Neural progenitor cell (in vitro differentiated cells): ENCODE data around the gene DNAJC8. TPM values are rescaled to one million over a fixed set of nuclear protein-coding genes. Genes with fewer than 3 reads are reported as not detected.
A peak's percentile ranks its signal among the peaks of the same experiment; 100 is the strongest.

Experiments used
- DNase-seq: peaks from one replicate; pipeline ENCODE4 v3.0.0-alpha.2; 2016; ENCODE audit warnings: low spot score
- H2AFZ ChIP-seq: fragments of 200-600 bp; sonication (generic); replicated peaks from 2 replicates; pipeline ENCODE4 v1.6.1; 2016; ENCODE audit warnings: antibody characterized with exemption
- H3F3A ChIP-seq: fragments of 200-600 bp; sonication (generic); 2 replicates; pipeline ENCODE4 v1.6.1; 2016; ENCODE audit warnings: antibody characterized with exemption, low read depth
- H3K27ac ChIP-seq: fragments of 200-600 bp; sonication (generic); 2 replicates; pipeline ENCODE4 v1.5.1; 2016; ENCODE audit warnings: mild to moderate bottlenecking
- H3K27me3 ChIP-seq: fragments of 200-600 bp; sonication (generic); 2 replicates; pipeline ENCODE4 v1.6.1; 2016; ENCODE audit warnings: mild to moderate bottlenecking, moderate library complexity
- H3K36me3 ChIP-seq: fragments of 200-600 bp; sonication (generic); 2 replicates; pipeline ENCODE4 v1.5.1; 2016
- H3K4me1 ChIP-seq: fragments of 200-600 bp; sonication (generic); 2 replicates; pipeline ENCODE4 v1.6.1; 2016; ENCODE audit warnings: mixed run types
- H3K4me2 ChIP-seq: fragments of 200-600 bp; sonication (generic); 2 replicates; pipeline ENCODE4 v1.6.1; 2016
- H3K4me3 ChIP-seq: fragments of 200-600 bp; sonication (generic); 2 replicates; pipeline ENCODE4 v1.5.1; 2016
- H3K79me2 ChIP-seq: fragments of 200-600 bp; sonication (generic); 2 replicates; pipeline ENCODE4 v1.6.1; 2016; ENCODE audit warnings: low read depth
- H3K9ac ChIP-seq: fragments of 200-600 bp; sonication (generic); 2 replicates; pipeline ENCODE4 v1.6.1; 2016
- H3K9me3 ChIP-seq: fragments of 200-600 bp; sonication (generic); 2 replicates; pipeline ENCODE4 v1.5.1; 2016; ENCODE audit warnings: low read depth
- H4K20me1 ChIP-seq: fragments of 200-600 bp; sonication (generic); 2 replicates; pipeline ENCODE4 v1.6.1; 2016; ENCODE audit warnings: low read depth
- H3K27ac Mint-ChIP-seq: 3 replicates; pipeline ENCODE4 v1.8.0; 2021; ENCODE audit warnings: mixed read lengths
- H3K27me3 Mint-ChIP-seq: 2 replicates; pipeline ENCODE4 v1.8.0; 2022; ENCODE audit warnings: low read depth, mild to moderate bottlenecking, inconsistent platforms, moderate library complexity, mixed read lengths; ENCODE audit not compliant: insufficient read depth
- H3K36me3 Mint-ChIP-seq: 3 replicates; pipeline ENCODE4 v1.8.0; 2021; ENCODE audit warnings: mixed read lengths
- H3K4me1 Mint-ChIP-seq: 3 replicates; pipeline ENCODE4 v1.8.0; 2021; ENCODE audit warnings: mixed read lengths
- H3K4me3 Mint-ChIP-seq: 3 replicates; pipeline ENCODE4 v1.8.0; 2021; ENCODE audit warnings: mild to moderate bottlenecking, moderate library complexity, mixed read lengths
- H3K9me3 Mint-ChIP-seq: 3 replicates; pipeline ENCODE4 v1.8.0; 2020; ENCODE audit warnings: mixed read lengths
- EZH2 ChIP-seq: fragments of 200-600 bp; sonication (generic); IDR thresholded peaks from 2 replicates; pipeline ENCODE4 v1.6.1; 2017; ENCODE audit warnings: antibody characterized with exemption, mild to moderate bottlenecking, moderate library complexity
- EZH2phosphoT487 ChIP-seq: fragments of 200-600 bp; sonication (generic); IDR thresholded peaks from 2 replicates; pipeline ENCODE4 v1.6.1; 2017; ENCODE audit warnings: antibody characterized with exemption
- total RNA-seq: library from RNA; depleted of rRNA; stranded (reverse); fragments of >200 nt; gene quantifications from 2 replicates; pipeline ENCODE4 v1.2.3, GENCODE V29; 2015; ENCODE audit warnings: low replicate concordance
- TF ChIP-seq, protein P1 (sequence below): fragments of 200-600 bp; sonication (generic); IDR thresholded peaks from 2 replicates; pipeline ENCODE4 v1.5.1; 2017; ENCODE audit warnings: antibody characterized with exemption, mild to moderate bottlenecking

The DNAJC8 gene
- total RNA-seq, 1 donor from 2014 or later: 117 TPM

DNA sequence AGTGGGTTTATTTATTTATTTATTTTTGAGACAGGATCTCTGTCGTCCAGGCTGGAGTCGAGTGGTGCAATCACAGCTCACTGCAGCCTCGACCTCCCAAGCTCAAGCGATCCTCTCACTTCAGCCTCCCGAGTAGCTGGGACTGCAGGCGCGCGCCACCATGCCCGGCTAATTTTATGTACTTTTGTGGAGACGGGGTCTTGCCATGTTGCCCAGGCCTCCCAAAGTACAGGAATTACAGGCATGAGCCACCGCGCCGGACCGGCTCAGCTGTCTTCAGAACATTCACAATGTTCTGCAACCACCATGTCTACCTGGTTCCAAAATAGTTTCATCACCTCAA, 406 bp upstream of the DNAJC8 start:
- H3K9ac ChIP-seq: no peak overlapping the region
- Mint-ChIP-seq H3K27me3 (peaks cover 4% of the 10 kb centered on the region), H3K4me3 (peak overlapping the region; percentile 100), H3K36me3 (peaks cover 5% of the 10 kb centered on the region), H3K4me1 (peaks cover 11% of the 10 kb centered on the region), H3K9me3 (no peaks in the 10 kb centered on the region), H3K27ac (no peak overlapping the region)
- H3K9me3 ChIP-seq: no peaks in the 10 kb centered on the region
- H3F3A ChIP-seq: peaks cover 3% of the 10 kb centered on the region
- peaks cover 64% of the 10 kb centered on the region for H3K79me2 ChIP-seq
- H3K27ac ChIP-seq: no peak overlapping the region
- TF ChIP-seq EZH2phosphoT487 (no peak), EZH2 (no peak)
- TF ChIP-seq, protein P1, sequence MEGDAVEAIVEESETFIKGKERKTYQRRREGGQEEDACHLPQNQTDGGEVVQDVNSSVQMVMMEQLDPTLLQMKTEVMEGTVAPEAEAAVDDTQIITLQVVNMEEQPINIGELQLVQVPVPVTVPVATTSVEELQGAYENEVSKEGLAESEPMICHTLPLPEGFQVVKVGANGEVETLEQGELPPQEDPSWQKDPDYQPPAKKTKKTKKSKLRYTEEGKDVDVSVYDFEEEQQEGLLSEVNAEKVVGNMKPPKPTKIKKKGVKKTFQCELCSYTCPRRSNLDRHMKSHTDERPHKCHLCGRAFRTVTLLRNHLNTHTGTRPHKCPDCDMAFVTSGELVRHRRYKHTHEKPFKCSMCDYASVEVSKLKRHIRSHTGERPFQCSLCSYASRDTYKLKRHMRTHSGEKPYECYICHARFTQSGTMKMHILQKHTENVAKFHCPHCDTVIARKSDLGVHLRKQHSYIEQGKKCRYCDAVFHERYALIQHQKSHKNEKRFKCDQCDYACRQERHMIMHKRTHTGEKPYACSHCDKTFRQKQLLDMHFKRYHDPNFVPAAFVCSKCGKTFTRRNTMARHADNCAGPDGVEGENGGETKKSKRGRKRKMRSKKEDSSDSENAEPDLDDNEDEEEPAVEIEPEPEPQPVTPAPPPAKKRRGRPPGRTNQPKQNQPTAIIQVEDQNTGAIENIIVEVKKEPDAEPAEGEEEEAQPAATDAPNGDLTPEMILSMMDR: no peak
- no peaks in the 10 kb centered on the region for H3K27me3 ChIP-seq
- H2AFZ ChIP-seq: peak overlapping the region; percentile 98
- peaks cover 7% of the 10 kb centered on the region for H3K4me1 ChIP-seq
- no peak for DNase-seq
- H4K20me1 ChIP-seq: peaks cover 8% of the 10 kb centered on the region
- H3K4me2 ChIP-seq: peak overlapping the region; percentile 95
- H3K36me3 ChIP-seq: peaks cover 10% of the 10 kb centered on the region
- peak overlapping the region; percentile 91 for H3K4me3 ChIP-seq

DNA sequence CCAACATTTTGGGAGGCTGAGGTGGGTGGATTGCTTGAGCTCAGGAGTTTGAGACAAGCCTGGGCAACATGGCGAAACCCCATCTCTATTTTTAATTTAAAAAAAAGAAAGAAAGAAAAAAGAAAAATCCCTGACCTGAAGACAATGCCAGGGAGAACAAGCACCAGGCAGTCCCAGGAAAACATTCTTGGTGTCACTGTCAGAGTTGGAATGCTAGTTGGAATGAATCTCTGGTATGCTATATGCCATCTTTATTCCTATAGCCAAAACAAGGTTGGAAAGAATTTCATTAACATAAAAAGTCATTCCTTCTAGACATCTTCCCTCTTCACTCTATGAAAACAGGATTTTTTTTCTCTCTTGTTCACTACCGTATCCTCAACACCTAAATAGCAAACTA, 2.8 kb downstream of the DNAJC8 start:
- Histone ChIP-seq H3K36me3 (peaks cover 17% of the 10 kb centered on the region), H4K20me1 (no peaks in the 10 kb centered on the region), H3F3A (peaks cover 3% of the 10 kb centered on the region), H3K4me2 (no peak overlapping the region), H3K4me3 (no peak overlapping the region), H3K79me2 (peaks cover 48% of the 10 kb centered on the region), H3K9ac (no peak overlapping the region), H3K4me1 (no peaks in the 10 kb centered on the region), H3K27ac (no peak overlapping the region), H2AFZ (no peak overlapping the region), H3K9me3 (no peaks in the 10 kb centered on the region), H3K27me3 (no peaks in the 10 kb centered on the region)
- Mint-ChIP-seq H3K27me3 (peaks cover 4% of the 10 kb centered on the region), H3K4me1 (peaks cover 11% of the 10 kb centered on the region), H3K27ac (no peak overlapping the region), H3K4me3 (no peak overlapping the region), H3K9me3 (no peaks in the 10 kb centered on the region), H3K36me3 (peaks cover 13% of the 10 kb centered on the region)
- TF ChIP-seq EZH2phosphoT487 (no peak), EZH2 (no peak)
- TF ChIP-seq, protein P1: no peak
- DNase-seq: no peak

DNA sequence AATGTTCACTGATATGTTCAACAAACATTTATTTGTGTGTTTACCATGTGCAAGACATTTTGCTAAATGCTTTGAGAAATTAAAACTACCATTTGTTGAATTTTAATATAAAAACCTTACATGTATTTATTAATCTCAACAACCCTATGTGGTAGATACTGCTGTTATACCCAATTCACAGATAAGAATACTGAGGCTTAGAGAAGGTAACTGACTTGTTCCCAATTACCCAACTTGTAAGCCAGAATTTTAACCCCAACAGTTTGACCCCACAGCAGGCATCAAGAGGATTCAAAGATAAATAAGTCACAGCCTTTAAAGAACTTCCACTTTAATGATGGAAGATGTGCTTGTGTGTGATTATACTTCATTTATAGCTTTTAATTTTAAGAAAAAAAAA, 3.7 kb downstream of the DNAJC8 start:
- Histone ChIP-seq H3F3A (peaks cover under 1% of the 10 kb centered on the region), H3K36me3 (peaks cover 17% of the 10 kb centered on the region), H3K4me1 (no peaks in the 10 kb centered on the region), H3K9ac (no peak overlapping the region), H3K79me2 (peaks cover 51% of the 10 kb centered on the region), H2AFZ (no peak overlapping the region), H3K4me3 (no peak overlapping the region), H3K4me2 (no peak overlapping the region), H3K27me3 (no peaks in the 10 kb centered on the region), H3K27ac (no peak overlapping the region), H4K20me1 (no peaks in the 10 kb centered on the region), H3K9me3 (no peaks in the 10 kb centered on the region)
- TF ChIP-seq, protein P1: no peak
- TF ChIP-seq EZH2 (no peak), EZH2phosphoT487 (no peak)
- peaks cover 11% of the 10 kb centered on the region for H3K4me1 Mint-ChIP-seq
- H3K27ac Mint-ChIP-seq: no peak overlapping the region
- H3K36me3 Mint-ChIP-seq: peaks cover 17% of the 10 kb centered on the region
- DNase-seq: no peak
- H3K4me3 Mint-ChIP-seq: no peak overlapping the region
- peaks cover 4% of the 10 kb centered on the region for H3K27me3 Mint-ChIP-seq
- no peaks in the 10 kb centered on the region for H3K9me3 Mint-ChIP-seq
